ENCODE results near the gene GMNN. TPM values are rescaled to one million over a fixed set of nuclear protein-coding genes. Genes with fewer than 3 reads are reported as not detected.
"Not testable (repeated sequence)": the region's sequence is repeated elsewhere in the genome, so short reads cannot be mapped to it uniquely, and the experiment has no call there.

Gene GMNN
- total RNA-seq = 10 to 100 TPM; 41.7 to 81.0 TPM

GRCh38 chr6:24774696-24775519 lies at the start of gene GMNN:
TSS of gene GMNN (plus strand) at chr6:24774937. CDS start at chr6:24777247, 2,310 bp downstream.
- peak; percentile 99 for DNase-seq (ENCODE audit: low spot score)
- peaks cover 12 to 19% of the 10 kb centered on the region in 2 donors for H3K4me1 Mint-ChIP-seq (ENCODE audit: low read depth in 2 of 2)
- H3K9me3 Mint-ChIP-seq = no peaks in the 10 kb centered on the region
- peak within 1 kb of the TSS; percentile 94 to 97 for H3K27ac Mint-ChIP-seq
- H3K4me3 Mint-ChIP-seq = peak within 1 kb of the TSS; percentile 97
- H3K36me3 Mint-ChIP-seq = peaks cover 4% of the 10 kb centered on the region
- H3K27me3 Mint-ChIP-seq = no peaks in the 10 kb centered on the region
- ATAC-seq = peak; percentile 98

DNA sequence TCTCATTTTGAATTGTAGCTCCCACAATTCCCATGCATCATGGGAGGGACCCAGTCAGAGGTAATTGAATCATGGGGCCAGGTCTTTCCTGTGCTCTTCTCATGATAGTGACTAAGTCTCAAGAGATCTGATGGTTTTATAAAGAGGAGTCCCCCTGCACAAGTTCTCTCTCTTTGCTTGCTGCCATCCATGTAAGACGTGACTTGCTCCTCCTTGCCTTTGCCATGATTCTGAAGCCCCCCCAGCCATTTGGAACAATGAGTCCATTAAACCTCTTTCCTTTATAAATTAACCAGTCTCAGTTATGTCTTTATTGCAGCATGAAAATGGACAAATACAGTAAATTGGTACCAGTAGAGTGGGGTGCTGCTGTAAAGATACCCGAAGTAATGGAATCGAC lies 44.1 kb upstream of the GMNN start:
- not testable (repeated sequence) for DNase-seq (ENCODE audit: low spot score); H3K9me3 Mint-ChIP-seq; H3K4me3 Mint-ChIP-seq; H3K4me1 Mint-ChIP-seq (ENCODE audit: low read depth in 2 of 2); H3K27ac Mint-ChIP-seq; ATAC-seq
- peaks cover 18% of the 10 kb centered on the region for H3K36me3 Mint-ChIP-seq
- peaks cover 16 to 32% of the 10 kb centered on the region in 2 donors for H3K27me3 Mint-ChIP-seq

DNA sequence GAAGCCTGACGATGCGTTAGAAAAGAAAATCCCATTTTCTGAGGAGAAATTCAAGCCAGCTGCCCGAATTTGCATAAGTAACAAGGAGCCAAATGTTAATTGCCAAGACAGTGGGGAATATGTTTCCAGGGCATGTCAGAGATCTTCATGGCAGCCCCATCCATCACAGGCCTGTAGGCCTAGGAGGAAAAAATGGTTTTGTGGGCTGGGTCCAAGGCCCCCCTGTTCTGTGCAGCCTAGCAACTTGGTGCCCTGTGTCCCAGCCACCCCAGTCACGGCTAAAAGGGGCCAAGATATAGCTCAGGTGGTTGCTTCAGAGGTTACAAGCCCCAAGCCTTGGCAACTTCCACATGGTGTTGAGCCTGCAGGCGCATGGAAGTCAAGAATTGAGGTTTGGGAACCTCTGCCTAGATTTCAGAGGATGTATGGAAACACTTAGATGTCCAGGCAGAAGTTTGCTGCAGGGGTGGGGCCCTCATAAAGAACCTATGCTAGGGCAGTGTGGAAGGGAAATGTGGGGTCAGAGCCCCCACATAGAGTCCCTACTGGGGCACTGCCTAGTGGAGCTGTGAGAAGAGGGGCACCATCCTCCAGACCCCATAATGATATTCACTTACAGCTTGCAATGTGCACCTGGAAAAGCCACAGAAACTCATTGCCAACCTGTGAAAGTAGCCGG lies 43.1 kb upstream of the GMNN start:
- DNase-seq (ENCODE audit: low spot score); H3K4me1 Mint-ChIP-seq (ENCODE audit: low read depth in 2 of 2); H3K27ac Mint-ChIP-seq; ATAC-seq; H3K9me3 Mint-ChIP-seq; H3K4me3 Mint-ChIP-seq: not testable (repeated sequence)
- Mint-ChIP-seq H3K27me3 (peaks cover 16 to 27% of the 10 kb centered on the region in 2 donors), H3K36me3 (peaks cover 18% of the 10 kb centered on the region)

GRCh38 chr6:24734166-24734565 lies 40.6 kb upstream of the GMNN start:
- ATAC-seq = no peak

GRCh38 chr6:24734710-24735109 lies 40.0 kb upstream of the GMNN start:
- not testable (repeated sequence) for ATAC-seq; H3K4me1 Mint-ChIP-seq (ENCODE audit: low read depth in 2 of 2); DNase-seq (ENCODE audit: low spot score); H3K9me3 Mint-ChIP-seq; H3K27ac Mint-ChIP-seq; H3K4me3 Mint-ChIP-seq
- Mint-ChIP-seq H3K36me3 (peaks cover 10% of the 10 kb centered on the region), H3K27me3 (peaks cover 12 to 18% of the 10 kb centered on the region in 2 donors)

More at GRCh38 chr6:24734166-24734565, 40.6 kb upstream of the GMNN start:
- Mint-ChIP-seq H3K4me3 (no peak overlapping the region), H3K27ac (no peak overlapping the region), H3K4me1 (ENCODE audit: low read depth in 2 of 2) (no peaks in the 10 kb centered on the region), H3K36me3 (peaks cover 12% of the 10 kb centered on the region), H3K27me3 (peaks cover 12 to 18% of the 10 kb centered on the region in 2 donors), H3K9me3 (peaks cover 7% of the 10 kb centered on the region)
- DNase-seq (ENCODE audit: low spot score) = no peak

DNA sequence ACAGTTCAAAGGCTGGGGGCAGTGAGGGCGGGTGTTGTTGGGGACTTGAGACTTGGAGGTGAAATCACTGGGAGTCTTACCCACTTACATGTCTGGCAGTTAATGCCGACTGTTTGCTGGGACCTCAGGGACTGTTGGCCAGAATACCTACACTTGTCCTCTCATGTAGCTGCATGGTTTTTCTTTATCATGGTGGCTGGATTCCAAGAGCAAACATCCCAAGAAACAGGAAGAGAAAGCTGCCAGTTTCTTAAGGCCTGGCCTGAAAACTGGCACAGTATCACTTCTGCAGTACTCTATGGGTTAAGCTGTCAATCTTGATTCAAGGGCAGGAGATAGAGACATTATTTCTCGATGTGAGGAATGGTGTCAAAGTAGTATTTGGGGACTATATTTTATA lies 36.0 kb upstream of the GMNN start:
- Mint-ChIP-seq H3K9me3 (peaks cover 4% of the 10 kb centered on the region), H3K4me3 (no peak overlapping the region), H3K4me1 (ENCODE audit: low read depth in 2 of 2) (peaks cover 17 to 23% of the 10 kb centered on the region in 2 donors), H3K27ac (no peak overlapping the region), H3K36me3 (no peaks in the 10 kb centered on the region), H3K27me3 (peaks cover 19% of the 10 kb centered on the region in 2 donors)
- DNase-seq (ENCODE audit: low spot score) (no peak), ATAC-seq (no peak)

- Mint-ChIP-seq H3K4me1 (ENCODE audit: low read depth in 2 of 2) (peaks cover 23 to 30% of the 10 kb centered on the region in 2 donors), H3K9me3 (peaks cover 4% of the 10 kb centered on the region), H3K27me3 (peaks cover 8 to 14% of the 10 kb centered on the region in 2 donors), H3K27ac (no peak overlapping the region), H3K4me3 (no peak overlapping the region), H3K36me3 (no peaks in the 10 kb centered on the region)
- ATAC-seq (no peak), DNase-seq (ENCODE audit: low spot score) (no peak)
Observed at GRCh38 chr6:24740861-24741260, 33.9 kb upstream of the GMNN start.

DNA sequence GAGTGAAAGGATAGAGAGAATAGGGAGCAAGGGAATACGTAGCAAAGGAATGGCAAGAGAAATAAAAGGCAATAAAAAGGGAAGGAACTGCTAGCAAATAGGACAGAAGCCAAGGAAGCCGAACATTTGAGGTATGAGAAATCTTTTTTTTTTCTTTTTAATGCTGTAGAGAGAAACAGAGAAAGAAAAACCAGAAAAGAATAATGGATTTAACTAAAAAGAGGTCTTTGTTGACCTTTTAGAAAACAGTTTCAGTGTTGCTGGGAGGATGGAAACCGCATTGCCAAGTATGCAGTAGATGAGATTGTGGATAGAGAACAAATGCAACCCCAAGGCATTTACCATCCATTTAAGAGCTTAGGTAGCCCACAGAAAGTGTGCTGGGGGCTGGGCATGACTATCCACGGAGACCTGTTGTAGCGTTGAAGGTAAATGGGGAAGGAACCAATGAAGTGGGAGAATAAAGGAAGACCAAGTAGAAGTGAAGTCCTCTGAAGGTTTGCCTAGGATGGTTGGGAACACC lies 32.5 kb upstream of the GMNN start:
- H3K36me3 Mint-ChIP-seq = no peaks in the 10 kb centered on the region
- peak overlapping the region; percentile 72 to 81 for H3K27ac Mint-ChIP-seq
- H3K27me3 Mint-ChIP-seq = peaks cover 8 to 11% of the 10 kb centered on the region in 2 donors
- H3K4me3 Mint-ChIP-seq = peak overlapping the region; percentile 84
- peaks cover 4% of the 10 kb centered on the region for H3K9me3 Mint-ChIP-seq
- DNase-seq (ENCODE audit: low spot score) = no peak
- peaks cover 23 to 30% of the 10 kb centered on the region in 2 donors for H3K4me1 Mint-ChIP-seq (ENCODE audit: low read depth in 2 of 2)
- ATAC-seq = no peak

- ATAC-seq (peak; percentile 92 to 96), DNase-seq (ENCODE audit: low spot score) (no peak)
- no peaks in the 10 kb centered on the region for H3K36me3 Mint-ChIP-seq
- H3K27ac Mint-ChIP-seq = peak overlapping the region; percentile 72 to 81
- H3K27me3 Mint-ChIP-seq = peaks cover 8 to 13% of the 10 kb centered on the region in 2 donors
- H3K4me1 Mint-ChIP-seq (ENCODE audit: low read depth in 2 of 2) = peaks cover 23 to 30% of the 10 kb centered on the region in 2 donors
- H3K9me3 Mint-ChIP-seq = peaks cover 4% of the 10 kb centered on the region
- peak overlapping the region; percentile 84 for H3K4me3 Mint-ChIP-seq
Observed at GRCh38 chr6:24743265-24743943, 31.3 kb upstream of the GMNN start.

- peak overlapping the region; percentile 84 for H3K4me3 Mint-ChIP-seq
- H3K27me3 Mint-ChIP-seq = peaks cover 12 to 16% of the 10 kb centered on the region in 2 donors
- H3K4me1 Mint-ChIP-seq (ENCODE audit: low read depth in 2 of 2) = peaks cover 24 to 30% of the 10 kb centered on the region in 2 donors
- H3K36me3 Mint-ChIP-seq = no peaks in the 10 kb centered on the region
- no peak for ATAC-seq
- peak overlapping the region; percentile 72 to 81 for H3K27ac Mint-ChIP-seq
- DNase-seq (ENCODE audit: low spot score) = no peak
- H3K9me3 Mint-ChIP-seq = peaks cover 4% of the 10 kb centered on the region
Observed at GRCh38 chr6:24743944-24744335, 30.8 kb upstream of the GMNN start.

DNA sequence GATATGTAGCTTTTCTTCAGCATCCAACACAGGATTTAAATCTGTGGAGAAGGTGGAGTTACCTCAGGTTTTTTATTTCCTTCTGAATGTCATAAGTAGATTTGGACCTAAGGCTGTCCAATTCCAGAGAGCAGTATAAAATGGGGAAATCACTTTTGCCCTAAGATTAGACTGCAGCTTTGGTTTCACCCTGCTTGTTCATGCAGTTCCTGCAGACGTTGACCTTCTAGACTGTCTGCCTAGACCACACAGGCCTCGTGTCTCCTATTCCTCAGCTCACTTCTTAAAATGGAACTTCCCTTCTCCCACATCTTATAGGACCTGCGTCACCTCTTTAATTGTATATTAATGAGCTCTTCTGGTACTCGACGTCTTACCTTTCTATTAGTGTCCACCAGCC lies 29.8 kb upstream of the GMNN start:
- DNase-seq (ENCODE audit: low spot score) (no peak), ATAC-seq (no peak)
- H3K4me3 Mint-ChIP-seq = no peak overlapping the region
- H3K4me1 Mint-ChIP-seq (ENCODE audit: low read depth in 2 of 2) = peaks cover 28 to 30% of the 10 kb centered on the region in 2 donors
- H3K36me3 Mint-ChIP-seq = no peaks in the 10 kb centered on the region
- peak overlapping the region in 1 of 2 donors; percentile 19 for H3K27ac Mint-ChIP-seq
- H3K27me3 Mint-ChIP-seq = peaks cover 16 to 18% of the 10 kb centered on the region in 2 donors
- peaks cover 4% of the 10 kb centered on the region for H3K9me3 Mint-ChIP-seq

DNA sequence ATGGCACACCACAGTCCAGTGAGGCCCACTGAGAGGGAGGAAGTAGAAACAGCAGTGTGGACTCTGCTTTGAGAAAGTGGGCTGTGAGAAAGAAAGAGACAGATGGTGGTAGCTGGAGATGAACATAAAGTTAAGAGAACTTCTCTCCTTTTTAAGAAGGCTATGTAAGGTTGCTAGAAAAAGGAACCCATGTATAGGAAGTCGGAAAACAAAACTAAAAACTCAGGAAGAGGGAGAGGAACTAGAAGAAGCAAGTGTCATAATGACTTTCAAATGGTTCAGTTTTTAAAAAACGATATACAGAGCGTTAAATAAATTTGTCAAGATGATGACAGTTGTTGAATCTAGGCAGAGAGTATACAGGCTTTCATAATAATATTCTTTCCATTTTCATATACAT lies 25.4 kb upstream of the GMNN start:
- H3K4me1 Mint-ChIP-seq (ENCODE audit: low read depth in 2 of 2) = peaks cover 2 to 8% of the 10 kb centered on the region in 2 donors
- H3K4me3 Mint-ChIP-seq = no peak overlapping the region
- H3K27ac Mint-ChIP-seq = no peak overlapping the region
- H3K27me3 Mint-ChIP-seq = peaks cover 17 to 20% of the 10 kb centered on the region in 2 donors
- no peaks in the 10 kb centered on the region for H3K9me3 Mint-ChIP-seq
- DNase-seq (ENCODE audit: low spot score) (no peak), ATAC-seq (no peak)
- no peaks in the 10 kb centered on the region for H3K36me3 Mint-ChIP-seq

DNA sequence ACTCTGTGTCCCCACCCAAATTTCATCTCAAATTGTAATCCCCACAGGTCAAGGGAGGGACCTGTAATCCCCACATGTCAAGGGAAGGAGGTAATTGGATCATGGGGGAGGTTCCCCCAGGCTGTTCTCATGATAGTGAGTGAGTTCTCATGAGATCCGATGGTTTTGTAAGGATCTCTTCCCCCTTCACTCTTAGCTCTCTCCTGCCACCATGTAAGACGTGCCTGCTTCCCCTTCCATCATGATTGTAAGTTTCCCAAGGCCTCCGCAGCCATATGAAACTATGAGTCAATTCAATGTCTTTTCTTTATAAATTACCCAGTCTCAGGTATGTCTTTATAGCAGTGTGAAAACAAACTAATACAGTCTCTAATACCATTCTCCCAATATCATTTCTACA lies 23.9 kb upstream of the GMNN start:
- H3K4me3 Mint-ChIP-seq; H3K9me3 Mint-ChIP-seq; H3K27ac Mint-ChIP-seq; H3K36me3 Mint-ChIP-seq; H3K4me1 Mint-ChIP-seq (ENCODE audit: low read depth in 2 of 2); ATAC-seq; DNase-seq (ENCODE audit: low spot score): not testable (repeated sequence)
- H3K27me3 Mint-ChIP-seq = peaks cover 18 to 20% of the 10 kb centered on the region in 2 donors
